Hematopoietic multipotent progenitor cell treated with erythropoietin and hydrocortisone succinate and interleukin-3 and kit ligand, for 17 days (in vitro differentiated cells): ENCODE data around the gene HGFAC.
"Not testable (repeated sequence)": the region's sequence is repeated elsewhere in the genome, so short reads cannot be mapped to it uniquely, and the experiment has no call there.

Experiments
- DNase-seq: peaks from one replicate; pipeline ENCODE4 v3.0.0-alpha.2; 2015; ENCODE audit warnings: low spot score

Gene HGFAC

DNA sequence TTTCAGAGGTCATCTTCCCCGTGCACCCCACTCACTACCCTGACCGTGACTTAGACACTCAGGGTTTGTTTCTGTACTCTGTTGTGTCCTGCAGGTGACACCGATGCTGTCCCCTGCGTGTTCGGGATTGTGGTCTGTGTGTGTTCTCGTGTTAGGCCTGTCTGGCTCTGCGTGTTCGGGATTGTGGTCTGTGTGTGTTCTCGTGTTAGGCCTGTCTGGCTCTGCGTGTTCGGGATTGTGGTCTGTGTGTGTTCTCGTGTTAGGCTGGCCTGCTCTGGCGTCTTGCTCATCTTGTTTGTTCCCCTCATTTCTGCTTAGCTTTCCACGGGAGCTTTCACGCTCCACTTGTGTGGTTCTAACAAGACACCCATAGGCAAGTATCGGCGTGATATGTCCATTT is 30.6 kb upstream of the HGFAC start:
- not testable (repeated sequence) for DNase-seq

DNA sequence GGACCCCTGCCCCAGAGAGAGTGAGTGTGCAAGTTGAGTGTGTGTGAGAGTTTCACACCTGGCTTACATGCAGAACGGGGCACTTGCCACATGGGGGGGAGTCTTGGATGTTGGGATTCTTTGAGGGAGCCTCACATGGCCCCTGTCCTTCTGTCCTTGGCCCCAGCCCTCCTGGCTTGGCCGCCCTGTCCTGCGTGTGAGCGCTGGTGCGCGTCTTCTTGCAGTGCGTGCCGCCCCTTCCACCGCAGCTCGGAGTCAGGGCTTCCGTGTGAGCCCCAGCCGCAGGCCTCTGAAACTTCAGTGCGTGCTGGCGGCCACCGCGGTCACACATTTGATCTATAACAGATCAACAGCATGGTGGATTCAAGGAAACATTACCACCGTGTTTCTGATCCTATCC is 30.1 kb upstream of the HGFAC start:
- DNase-seq = no peak

- no peak for DNase-seq
Observed at GRCh38 chr4:3412257-3413020, 29.3 kb upstream of the HGFAC start.

DNA sequence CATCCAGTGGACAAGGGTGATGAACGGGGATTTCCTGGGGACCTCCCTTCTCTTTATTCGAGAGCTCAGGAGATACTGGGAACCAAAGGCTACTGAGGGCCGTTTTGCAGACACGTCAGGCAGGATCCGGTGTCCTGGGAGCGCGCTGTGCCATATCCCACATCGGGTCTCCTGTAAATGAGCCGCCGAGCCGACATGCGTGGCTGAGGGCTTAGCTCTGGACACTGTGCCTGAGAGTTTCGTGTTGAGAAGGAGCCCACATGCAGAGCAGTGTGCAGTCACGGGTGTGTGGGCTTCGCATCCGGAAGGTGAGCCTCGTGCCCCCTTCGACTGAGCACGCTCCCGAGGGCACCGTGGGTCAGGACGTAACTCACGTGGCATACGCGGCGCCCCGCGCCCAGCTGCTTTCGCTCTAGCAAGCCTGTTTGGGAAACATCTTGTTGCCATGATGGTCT is 28.5 kb upstream of the HGFAC start:
- no peak for DNase-seq

DNA sequence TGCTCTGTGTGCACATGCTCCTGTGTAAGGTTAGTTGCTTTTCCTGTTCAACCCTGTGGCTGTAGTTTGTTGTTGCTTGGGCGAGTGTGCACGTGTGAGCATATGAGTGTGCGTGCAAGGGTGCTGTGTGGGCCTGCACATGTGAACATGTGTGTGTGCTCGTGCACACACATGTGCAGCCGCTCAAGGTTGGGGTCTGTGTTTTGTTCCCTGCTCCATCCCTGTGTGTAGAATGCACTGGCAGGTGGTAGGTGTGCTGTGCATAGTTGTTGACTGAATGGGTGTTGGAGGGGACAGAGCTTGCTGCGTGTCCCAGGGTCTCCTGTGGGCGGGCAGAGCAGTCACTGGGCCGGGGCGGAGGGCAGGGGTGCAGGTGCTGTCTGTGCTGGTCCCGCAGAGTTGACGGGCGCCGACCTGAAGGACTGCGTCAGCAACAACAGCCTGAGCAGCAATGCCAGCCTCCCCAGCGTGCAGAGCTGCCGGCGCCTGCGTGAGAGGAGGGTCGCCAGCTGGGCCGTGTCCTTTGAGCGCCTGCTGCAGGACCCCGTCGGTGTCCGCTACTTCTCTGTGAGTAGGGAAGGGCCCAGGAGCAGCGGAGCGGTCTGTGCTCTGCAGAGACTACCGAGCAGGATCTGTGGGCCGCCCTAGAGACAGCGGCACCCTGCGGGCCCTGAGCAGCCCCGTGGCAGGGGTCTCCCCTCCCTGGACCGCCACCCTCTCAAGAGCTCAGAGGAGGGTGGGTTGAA is 27.9 kb upstream of the HGFAC start:
- no peak for DNase-seq

DNA sequence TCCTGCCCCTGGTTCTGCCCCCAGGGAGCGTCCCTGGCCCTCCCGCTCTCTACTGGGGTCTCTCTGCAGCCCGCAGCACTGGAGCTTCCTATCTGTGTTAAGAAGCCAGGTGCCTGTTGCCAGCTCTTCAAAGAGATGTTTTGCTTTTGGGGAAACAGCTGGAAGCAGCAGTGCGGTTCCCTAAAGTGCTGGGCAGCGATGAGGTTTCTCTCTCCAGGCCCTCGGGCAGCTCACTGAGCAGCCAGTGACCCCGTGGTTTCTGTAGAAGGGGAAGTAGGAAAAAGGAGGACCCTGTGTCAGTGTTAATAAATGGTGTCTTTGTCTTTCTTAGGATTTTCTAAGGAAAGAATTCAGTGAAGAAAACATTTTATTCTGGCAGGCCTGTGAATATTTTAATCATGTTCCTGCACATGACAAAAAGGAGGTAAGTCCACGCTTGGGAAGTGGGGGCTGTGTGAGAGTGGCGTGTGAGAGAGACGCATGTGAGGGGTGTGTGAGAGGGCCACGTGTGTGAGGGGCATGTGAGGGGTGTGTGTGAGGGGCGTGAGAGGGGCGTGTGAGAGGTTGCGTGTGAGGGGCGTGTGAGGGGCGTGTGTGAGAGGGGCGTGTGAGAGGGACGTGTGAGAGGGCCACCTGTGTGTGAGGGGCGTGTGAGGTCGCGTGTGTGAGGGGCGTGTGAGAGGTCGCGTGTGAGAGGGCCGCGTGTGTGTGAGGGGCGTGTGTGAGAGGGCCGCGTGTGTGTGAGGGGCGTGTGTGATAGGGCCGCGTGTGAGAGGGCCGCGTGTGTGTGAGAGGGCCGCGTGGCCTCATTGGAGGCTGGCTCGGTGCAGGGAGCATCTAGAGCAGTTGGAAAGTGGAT is 27.1 kb upstream of the HGFAC start:
- no peak for DNase-seq

GRCh38 chr4:3415471-3416141 is 26.2 kb upstream of the HGFAC start:
- DNase-seq = no peak

GRCh38 chr4:3416270-3416669 is 25.5 kb upstream of the HGFAC start:
- DNase-seq = no peak

DNA sequence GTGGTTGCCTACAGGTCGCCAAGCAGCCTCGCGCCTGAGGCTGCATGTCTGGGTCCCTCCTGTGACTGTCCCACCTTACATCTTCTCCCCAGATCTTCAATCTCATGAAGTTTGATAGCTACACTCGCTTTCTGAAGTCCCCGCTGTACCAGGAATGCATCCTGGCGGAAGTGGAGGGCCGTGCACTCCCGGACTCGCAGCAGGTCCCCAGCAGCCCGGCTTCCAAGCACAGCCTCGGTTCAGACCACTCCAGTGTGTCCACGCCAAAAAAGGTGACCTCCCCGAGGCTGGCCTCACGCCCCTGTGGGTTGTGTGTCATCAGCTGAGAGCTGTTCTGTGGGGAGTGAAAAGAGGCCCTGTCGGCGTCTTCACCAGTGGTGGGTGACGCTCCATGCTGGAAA is 24.9 kb upstream of the HGFAC start:
- no peak for DNase-seq

DNA sequence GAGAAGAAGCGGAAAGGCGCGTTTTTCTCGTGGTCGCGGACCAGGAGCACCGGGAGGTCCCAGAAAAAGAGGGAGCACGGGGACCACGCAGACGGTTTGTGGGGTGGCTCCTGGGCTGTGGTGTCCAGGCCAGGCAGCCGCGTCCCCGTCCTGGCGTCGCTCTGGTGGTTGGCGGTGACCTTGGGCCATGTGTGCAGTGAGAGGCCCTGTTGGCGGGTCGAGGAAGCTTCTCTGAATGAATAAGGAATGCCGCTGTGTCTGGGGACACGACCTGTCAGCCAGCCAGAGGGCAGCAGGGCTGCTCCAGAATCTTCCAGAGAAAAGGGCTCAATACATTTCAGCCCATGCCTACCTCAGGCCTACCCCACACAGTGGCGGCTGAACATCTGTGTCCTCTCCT is 24.3 kb upstream of the HGFAC start:
- no peak for DNase-seq

DNA sequence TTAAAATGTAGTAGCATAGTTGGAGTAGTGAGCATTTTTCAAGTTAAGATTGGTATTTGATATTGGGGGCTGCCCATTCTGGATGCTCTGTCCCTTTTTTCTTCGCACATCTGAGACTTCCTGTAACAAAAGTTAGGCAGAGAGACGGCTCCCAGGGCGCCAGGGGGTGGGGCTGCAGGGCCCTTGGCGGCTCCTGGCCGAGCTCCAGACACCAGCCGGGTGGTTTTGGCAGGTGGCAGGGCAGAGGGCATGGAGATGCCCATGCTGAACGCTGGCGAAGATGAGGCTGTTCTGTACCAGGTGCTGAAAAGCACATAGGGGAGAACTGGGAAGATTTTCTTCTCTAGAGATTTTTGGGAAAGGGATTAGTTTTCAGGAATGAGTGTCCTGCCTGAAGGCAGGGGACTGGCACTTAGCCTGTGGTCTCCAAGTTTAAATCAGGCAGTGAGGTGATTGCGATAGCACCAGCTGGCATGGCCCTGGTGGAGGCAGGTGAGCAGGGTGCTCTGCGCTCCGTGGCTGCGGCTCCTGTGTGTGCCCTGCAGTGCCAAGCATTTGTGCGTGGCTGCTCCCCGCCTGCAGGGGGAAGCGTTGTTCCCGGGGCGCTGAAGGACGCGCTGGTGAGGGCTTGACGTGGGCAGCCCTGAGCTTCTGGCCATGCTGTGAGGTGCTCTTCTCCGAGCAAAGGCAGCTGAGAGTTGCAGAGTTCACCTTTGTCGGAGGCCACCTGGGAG is 23.6 kb upstream of the HGFAC start:
- DNase-seq = peak; percentile 23

- no peak for DNase-seq
Observed at GRCh38 chr4:3419836-3420605, 21.7 kb upstream of the HGFAC start.

- DNase-seq = no peak
Observed at GRCh38 chr4:3420606-3420955, 21.2 kb upstream of the HGFAC start.

DNA sequence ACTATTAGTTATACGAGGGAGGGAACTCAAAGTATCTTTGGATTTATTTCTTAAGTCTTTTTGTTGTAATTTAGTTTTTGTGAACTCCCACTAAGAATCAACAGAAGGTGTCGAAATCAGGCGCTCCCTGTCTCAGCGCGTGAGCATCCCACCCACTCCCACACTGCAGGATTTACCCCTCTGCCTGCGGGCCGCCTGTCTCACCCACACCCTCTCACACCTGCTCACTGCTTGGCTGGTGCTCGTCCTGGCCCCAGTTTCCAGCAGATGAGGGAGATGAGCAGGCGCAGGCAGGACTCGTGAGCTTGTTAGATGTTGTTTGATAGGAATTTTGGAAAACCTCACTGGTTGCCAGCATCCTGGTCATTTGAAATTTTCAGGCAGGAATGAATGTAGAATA is 20.8 kb upstream of the HGFAC start:
- DNase-seq = no peak

DNA sequence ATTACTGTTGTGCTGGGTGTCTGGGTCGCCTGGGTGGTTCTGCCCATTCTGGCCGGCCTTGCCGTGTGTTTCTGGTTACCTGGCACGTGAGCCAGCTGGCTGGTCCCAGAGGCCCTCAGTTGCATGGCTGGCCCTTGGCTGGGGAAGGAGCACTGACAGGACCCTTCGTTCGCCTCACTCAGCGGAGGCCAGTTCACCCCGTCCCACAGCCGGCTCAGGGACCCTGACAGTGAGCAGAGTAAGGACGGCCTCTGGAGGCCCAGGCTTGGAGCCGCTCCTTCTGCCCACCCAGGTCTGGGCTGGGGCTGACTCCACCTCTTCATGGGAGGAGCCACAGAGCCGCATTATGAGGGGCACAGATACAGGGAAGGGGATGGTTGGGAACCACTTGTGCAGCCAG is 20.3 kb upstream of the HGFAC start:
- DNase-seq = no peak

DNA sequence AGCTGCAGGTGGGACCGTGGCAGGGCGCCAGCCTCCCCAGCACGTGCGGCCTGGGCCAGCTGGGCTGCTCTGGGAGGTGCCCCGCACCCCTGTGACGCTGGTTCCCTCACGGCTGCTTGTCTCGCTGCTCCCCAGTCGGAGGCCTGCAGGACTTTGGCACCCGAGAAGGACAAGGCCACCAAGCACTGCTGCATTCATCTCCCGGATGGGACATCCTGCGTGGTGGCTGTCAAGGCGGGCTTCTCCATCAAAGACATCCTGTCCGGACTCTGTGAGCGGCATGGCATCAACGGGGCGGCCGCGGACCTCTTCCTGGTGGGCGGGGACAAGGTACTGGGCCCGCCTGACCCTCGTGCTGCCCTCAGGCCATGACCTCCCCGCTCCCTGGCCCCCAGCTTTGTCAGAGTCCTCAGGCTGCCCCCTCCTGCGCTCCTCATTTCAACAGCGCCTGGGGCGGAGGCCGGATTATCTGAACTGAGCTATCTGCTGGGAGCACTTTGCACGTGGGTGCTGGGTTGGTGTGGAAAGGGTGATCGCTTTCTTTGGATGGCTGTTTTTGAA is 19.4 kb upstream of the HGFAC start:
- no peak for DNase-seq

- no peak for DNase-seq
Observed at GRCh38 chr4:3422808-3423297, 18.9 kb upstream of the HGFAC start.

DNA sequence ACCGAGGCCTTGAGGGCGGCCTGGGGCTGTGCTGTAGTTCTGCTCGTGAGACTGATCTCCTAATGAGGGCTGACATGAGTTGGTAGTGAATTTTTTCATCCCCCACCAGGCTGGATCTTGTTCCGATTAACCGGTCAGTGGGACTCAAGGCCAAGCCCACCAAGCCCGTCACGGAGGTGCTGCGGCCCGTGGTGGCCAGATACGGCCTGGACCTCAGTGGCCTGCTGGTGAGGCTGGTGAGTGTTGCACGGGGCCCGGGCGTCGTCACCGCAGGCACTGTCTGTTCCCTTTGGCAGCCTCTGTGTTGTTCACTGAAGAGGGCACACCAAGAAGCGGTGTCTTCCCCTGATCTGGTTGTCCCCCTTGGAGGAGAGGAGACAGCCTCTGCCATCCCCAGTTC is 18.4 kb upstream of the HGFAC start:
- no peak for DNase-seq

GRCh38 chr4:3423952-3424351 is 17.8 kb upstream of the HGFAC start:
- DNase-seq = no peak

GRCh38 chr4:3424522-3425095 is 17.2 kb upstream of the HGFAC start:
- no peak for DNase-seq
